HFF-Myc (cell line): ENCODE data around the gene MED8.

Source experiments
- DNase-seq: peaks from one replicate; pipeline ENCODE4 v3.0.0-alpha.2; 2011; ENCODE audit warnings: low read depth; ENCODE audit errors: extremely low read depth
- H3K4me3 ChIP-seq: replicated peaks from 2 replicates; pipeline ENCODE4 v1.5.1; 2011; ENCODE audit warnings: low read depth, mild to moderate bottlenecking, control low read depth, low read length
- CTCF ChIP-seq: IDR thresholded peaks from 2 replicates; pipeline ENCODE4 v1.5.1; 2012; ENCODE audit warnings: mild to moderate bottlenecking, low read depth, low read length, control low read depth; ENCODE audit errors: missing control alignments

MED8 gene

GRCh38 chr1:43352881-43353280 is 36.7 kb downstream of the MED8 start:
- TF ChIP-seq CTCF, result no peak
- DNase-seq, result no peak

GRCh38 chr1:43352351-43352705 is 37.3 kb downstream of the MED8 start:
- no peak for DNase-seq
- TF ChIP-seq CTCF, result no peak
- H3K4me3 ChIP-seq, result no peak overlapping the region

More at GRCh38 chr1:43352881-43353280, 36.7 kb downstream of the MED8 start:
- no peak overlapping the region for H3K4me3 ChIP-seq

GRCh38 chr1:43351421-43352350 is 37.9 kb downstream of the MED8 start:
- TF ChIP-seq CTCF, result no peak
- H3K4me3 ChIP-seq, result no peak overlapping the region
- DNase-seq, result no peak

GRCh38 chr1:43350976-43351375 is 38.6 kb downstream of the MED8 start:
- TF ChIP-seq CTCF, result no peak
- no peak for DNase-seq
- H3K4me3 ChIP-seq, result no peak overlapping the region

GRCh38 chr1:43349594-43350306 is 39.9 kb downstream of the MED8 start:
- peak overlapping the region; percentile 41 for H3K4me3 ChIP-seq
- DNase-seq, result peak; percentile 46
- TF ChIP-seq CTCF, result no peak

- peak overlapping the region; percentile 41 for H3K4me3 ChIP-seq
- no peak for DNase-seq
- TF ChIP-seq CTCF, result no peak
These were observed 40.6 kb downstream of the MED8 start for GRCh38 chr1:43348809-43349593.
